ENCODE results near the gene PRMT3.
"Not testable (repeated sequence)": the region's sequence is repeated elsewhere in the genome, so short reads cannot be mapped to it uniquely, and the experiment has no call there.

PRMT3 gene

DNA sequence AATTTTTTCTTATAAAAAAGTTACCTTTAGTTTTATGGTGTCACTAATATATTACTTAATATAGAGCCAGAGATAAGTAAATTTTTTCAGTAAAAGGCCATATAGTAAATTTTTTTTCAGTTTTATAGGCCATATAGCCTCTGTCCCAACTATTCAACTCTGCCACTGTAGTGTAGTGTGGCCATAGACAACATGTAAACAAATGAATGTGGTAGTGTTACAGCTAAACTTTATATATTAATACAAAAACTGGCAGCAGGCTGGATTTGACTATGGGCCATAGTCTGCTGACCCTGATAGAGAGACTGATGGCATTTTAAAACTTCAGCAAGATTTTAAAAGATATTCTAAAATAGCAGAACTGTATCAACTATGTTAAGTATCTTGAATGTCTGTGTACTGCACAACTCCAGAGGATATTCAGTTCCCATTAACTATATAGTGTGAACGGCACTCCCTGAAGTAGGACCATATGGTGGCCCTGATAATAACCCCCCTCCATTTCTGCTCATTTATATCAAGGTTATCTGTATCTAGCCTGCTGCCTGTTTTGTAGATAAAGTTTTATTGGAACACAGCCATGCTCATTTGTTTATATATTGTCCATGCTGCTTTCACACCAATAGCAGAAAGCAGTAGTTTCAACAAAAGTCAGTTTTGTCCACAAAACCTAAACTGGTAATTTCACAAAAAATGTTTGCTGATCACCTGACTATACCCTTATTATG lies 71.6 kb downstream of the PRMT3 start:
- Histone ChIP-seq H3K9ac (ENCODE audit: low read length) (no peak overlapping the region), H3K4me3 (ENCODE audit: low read length) (no peak overlapping the region), H3K4me1 (ENCODE audit: control insufficient read depth, insufficient read depth, low read length) (no peaks in the 10 kb centered on the region), H3K9me3 (ENCODE audit: control insufficient read depth, low read length) (no peaks in the 10 kb centered on the region), H3K27me3 (replicated peaks; ENCODE audit: control insufficient read depth, insufficient read depth, low read length) (no peaks in the 10 kb centered on the region), H3K36me3 (ENCODE audit: control insufficient read depth, insufficient read depth, low read length, severe bottlenecking) (peaks cover 13% of the 10 kb centered on the region)
- DNase-seq (ENCODE audit: low read depth): no peak

DNA sequence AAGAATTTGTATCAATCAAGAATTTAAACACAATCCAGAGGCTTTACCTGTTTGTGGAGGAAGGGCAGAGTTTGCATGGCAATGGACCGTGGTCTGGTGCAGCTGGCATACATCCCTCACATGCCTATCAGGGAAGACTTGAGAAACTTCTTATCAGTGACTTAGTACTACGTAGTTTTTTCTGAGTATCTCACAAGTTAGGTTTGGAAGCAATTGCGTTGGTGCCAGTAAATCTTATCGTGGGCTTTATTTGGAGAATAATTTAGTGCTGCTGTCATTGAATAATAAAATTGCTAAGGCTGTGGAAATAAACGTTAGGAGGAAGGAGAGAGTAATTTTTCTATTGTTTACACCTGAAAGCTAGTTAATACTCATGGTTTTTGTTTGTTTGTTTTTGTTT lies 72.3 kb downstream of the PRMT3 start:
- Histone ChIP-seq H3K27me3 (replicated peaks; ENCODE audit: control insufficient read depth, insufficient read depth, low read length) (no peaks in the 10 kb centered on the region), H3K4me1 (ENCODE audit: control insufficient read depth, insufficient read depth, low read length) (no peaks in the 10 kb centered on the region), H3K36me3 (ENCODE audit: control insufficient read depth, insufficient read depth, low read length, severe bottlenecking) (peaks cover 11% of the 10 kb centered on the region), H3K9ac (ENCODE audit: low read length) (no peak overlapping the region), H3K9me3 (ENCODE audit: control insufficient read depth, low read length) (no peaks in the 10 kb centered on the region), H3K4me3 (ENCODE audit: low read length) (no peak overlapping the region)
- DNase-seq (ENCODE audit: low read depth): no peak

DNA sequence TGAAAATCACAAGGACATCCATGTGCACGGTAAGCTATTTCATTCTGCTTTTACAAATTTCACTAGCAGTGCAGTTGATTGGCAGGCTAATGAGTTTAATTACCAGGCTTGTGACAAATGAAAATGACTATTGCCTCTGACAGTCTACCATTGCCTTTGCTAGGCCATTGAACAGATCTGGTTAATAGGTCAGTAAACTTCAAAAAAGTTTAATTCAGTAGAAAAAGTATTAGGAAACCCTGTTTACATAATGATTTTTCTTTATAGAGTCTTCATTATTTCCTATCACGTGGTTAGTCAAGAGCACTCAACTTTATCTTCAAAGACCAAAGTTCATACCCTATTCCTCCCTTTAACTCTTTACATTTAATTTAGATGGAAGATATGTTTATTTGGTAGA lies 77.0 kb downstream of the PRMT3 start:
- no peak overlapping the region for H3K9ac ChIP-seq (ENCODE audit: low read length)
- no peak overlapping the region for H3K4me3 ChIP-seq (ENCODE audit: low read length)
- H3K9me3 ChIP-seq (ENCODE audit: control insufficient read depth, low read length): no peaks in the 10 kb centered on the region
- H3K36me3 ChIP-seq (ENCODE audit: control insufficient read depth, insufficient read depth, low read length, severe bottlenecking): peaks cover 22% of the 10 kb centered on the region
- peaks cover 24% of the 10 kb centered on the region for H3K4me1 ChIP-seq (ENCODE audit: control insufficient read depth, insufficient read depth, low read length)
- H3K27me3 ChIP-seq (replicated peaks; ENCODE audit: control insufficient read depth, insufficient read depth, low read length): no peaks in the 10 kb centered on the region
- DNase-seq (ENCODE audit: low read depth): no peak

DNA sequence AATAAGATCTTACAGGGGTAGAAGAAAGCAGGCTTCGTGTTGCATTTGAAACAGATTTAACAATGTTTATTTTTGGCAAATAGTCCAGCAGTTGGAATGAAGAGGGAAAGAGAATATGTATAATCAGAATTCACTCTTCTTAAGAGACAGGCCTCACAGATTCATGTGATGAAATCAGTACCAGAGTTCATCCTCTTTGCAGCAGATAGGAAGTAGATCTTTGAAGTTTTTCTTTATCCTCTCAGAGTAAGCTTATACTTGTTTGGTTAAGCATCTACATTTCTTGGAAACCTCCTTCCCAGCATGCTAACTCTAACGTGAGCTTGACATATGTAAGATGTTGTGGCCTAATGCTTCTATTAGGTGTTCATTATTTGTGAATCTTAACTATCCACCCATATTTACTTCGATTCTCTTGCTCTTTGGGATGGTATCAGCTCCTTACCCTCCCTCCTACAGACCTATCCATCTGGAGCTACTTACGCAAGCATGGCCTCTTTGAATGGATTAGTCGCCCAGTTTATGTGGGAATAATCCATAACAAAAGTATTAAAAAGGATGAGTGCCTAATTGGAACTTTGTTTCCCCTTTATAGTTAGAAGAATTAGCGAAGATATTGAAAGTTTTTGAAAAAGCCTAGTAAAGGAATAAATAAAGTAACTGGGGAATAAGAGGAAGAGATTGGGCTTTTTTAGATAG lies 80.1 kb downstream of the PRMT3 start:
- peak; percentile 28 for DNase-seq (ENCODE audit: low read depth)
- Histone ChIP-seq H3K4me3 (ENCODE audit: low read length) (no peak overlapping the region), H3K9ac (ENCODE audit: low read length) (peak overlapping the region; percentile 62), H3K27me3 (replicated peaks; ENCODE audit: control insufficient read depth, insufficient read depth, low read length) (no peaks in the 10 kb centered on the region), H3K4me1 (ENCODE audit: control insufficient read depth, insufficient read depth, low read length) (peaks cover 24% of the 10 kb centered on the region), H3K36me3 (ENCODE audit: control insufficient read depth, insufficient read depth, low read length, severe bottlenecking) (peaks cover 24% of the 10 kb centered on the region), H3K9me3 (ENCODE audit: control insufficient read depth, low read length) (no peaks in the 10 kb centered on the region)

DNA sequence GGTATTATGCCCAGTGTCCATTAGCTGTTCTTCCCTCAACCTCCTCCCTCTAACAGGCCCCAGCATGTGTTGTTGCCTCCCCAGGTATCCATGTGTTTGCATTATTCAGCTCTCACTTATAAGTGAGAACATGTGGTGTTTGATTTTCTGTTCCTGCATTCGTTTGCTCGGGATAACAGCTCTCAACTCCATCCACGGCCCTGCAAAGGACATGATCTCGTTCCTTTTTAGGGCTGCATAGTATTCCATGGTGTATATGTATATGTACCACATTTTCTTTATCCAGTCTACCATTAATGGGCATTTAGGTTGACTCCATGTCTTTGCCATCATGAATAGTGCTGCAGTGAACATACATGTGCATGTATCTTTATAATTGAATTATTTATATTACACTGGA lies 82.8 kb downstream of the PRMT3 start:
- no peak overlapping the region for H3K4me3 ChIP-seq (ENCODE audit: low read length)
- H3K36me3 ChIP-seq (ENCODE audit: control insufficient read depth, insufficient read depth, low read length, severe bottlenecking): peaks cover 19% of the 10 kb centered on the region
- H3K27me3 ChIP-seq (replicated peaks; ENCODE audit: control insufficient read depth, insufficient read depth, low read length): no peaks in the 10 kb centered on the region
- no peak overlapping the region for H3K9ac ChIP-seq (ENCODE audit: low read length)
- H3K9me3 ChIP-seq (ENCODE audit: control insufficient read depth, low read length): no peaks in the 10 kb centered on the region
- DNase-seq (ENCODE audit: low read depth): no peak
- peaks cover 28% of the 10 kb centered on the region for H3K4me1 ChIP-seq (ENCODE audit: control insufficient read depth, insufficient read depth, low read length)

DNA sequence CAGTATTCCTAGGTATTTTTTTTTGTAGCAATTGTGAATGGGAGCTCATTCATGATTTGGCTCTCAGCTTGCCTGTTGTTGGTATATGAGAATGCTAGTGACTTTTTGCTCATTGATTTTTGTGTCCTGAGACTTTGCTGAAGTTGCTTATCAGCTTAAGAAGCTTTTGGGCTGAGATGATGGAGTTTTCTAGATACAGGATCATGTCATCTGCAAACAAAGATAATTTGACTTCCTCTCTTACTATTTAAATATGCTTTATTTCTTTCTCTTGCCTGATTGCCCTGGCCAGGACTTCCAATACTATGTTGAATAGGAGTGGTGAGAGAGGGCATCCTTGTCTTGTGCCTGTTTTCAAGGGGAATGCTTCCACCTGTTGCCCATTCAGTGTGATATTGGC lies 84.4 kb downstream of the PRMT3 start:
- not testable (repeated sequence) for H3K9ac ChIP-seq (ENCODE audit: low read length); DNase-seq (ENCODE audit: low read depth); H3K9me3 ChIP-seq (ENCODE audit: control insufficient read depth, low read length); H3K4me3 ChIP-seq (ENCODE audit: low read length); H3K27me3 ChIP-seq (replicated peaks; ENCODE audit: control insufficient read depth, insufficient read depth, low read length)
- H3K4me1 ChIP-seq (ENCODE audit: control insufficient read depth, insufficient read depth, low read length): peaks cover 18% of the 10 kb centered on the region
- H3K36me3 ChIP-seq (ENCODE audit: control insufficient read depth, insufficient read depth, low read length, severe bottlenecking): peaks cover 11% of the 10 kb centered on the region

DNA sequence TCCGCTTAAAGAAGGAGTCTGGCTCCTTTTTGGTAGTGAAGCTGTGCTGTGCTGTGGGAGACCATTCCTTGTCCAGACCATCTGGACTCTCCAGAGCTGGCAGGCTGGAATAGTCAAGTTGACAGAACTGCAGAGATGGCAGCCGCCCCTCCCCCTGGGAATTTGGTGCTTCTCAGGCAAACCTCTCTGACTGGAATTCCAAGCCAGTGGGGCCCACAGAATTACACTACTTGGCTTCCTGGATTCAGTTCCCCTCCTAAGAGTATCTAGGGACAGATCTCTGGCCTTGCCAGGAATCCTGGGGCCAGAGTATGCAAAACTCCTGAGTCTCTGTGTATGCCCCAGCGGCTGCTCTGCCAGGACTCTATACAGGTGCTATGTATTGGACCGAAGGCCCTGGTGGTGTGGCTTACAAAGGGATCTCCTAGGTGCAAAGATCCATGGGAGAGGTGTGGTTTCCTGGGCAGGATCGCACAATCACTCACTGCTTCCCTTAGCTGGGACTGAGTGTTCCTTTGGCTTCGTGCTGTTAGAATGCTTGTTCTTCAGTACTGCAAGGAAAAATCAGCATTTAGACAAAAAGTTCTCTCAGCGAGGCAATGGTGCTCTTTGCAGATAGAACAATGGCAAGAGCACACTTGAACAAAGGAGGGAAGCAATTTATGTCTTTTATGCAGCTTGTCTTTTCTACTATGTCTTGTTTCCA lies 86.8 kb downstream of the PRMT3 start:
- no peak for DNase-seq (ENCODE audit: low read depth)
- peaks cover 8% of the 10 kb centered on the region for H3K36me3 ChIP-seq (ENCODE audit: control insufficient read depth, insufficient read depth, low read length, severe bottlenecking)
- peaks cover 4% of the 10 kb centered on the region for H3K4me1 ChIP-seq (ENCODE audit: control insufficient read depth, insufficient read depth, low read length)
- H3K4me3 ChIP-seq (ENCODE audit: low read length): no peak overlapping the region
- no peaks in the 10 kb centered on the region for H3K9me3 ChIP-seq (ENCODE audit: control insufficient read depth, low read length)
- no peaks in the 10 kb centered on the region for H3K27me3 ChIP-seq (replicated peaks; ENCODE audit: control insufficient read depth, insufficient read depth, low read length)
- no peak overlapping the region for H3K9ac ChIP-seq (ENCODE audit: low read length)

DNA sequence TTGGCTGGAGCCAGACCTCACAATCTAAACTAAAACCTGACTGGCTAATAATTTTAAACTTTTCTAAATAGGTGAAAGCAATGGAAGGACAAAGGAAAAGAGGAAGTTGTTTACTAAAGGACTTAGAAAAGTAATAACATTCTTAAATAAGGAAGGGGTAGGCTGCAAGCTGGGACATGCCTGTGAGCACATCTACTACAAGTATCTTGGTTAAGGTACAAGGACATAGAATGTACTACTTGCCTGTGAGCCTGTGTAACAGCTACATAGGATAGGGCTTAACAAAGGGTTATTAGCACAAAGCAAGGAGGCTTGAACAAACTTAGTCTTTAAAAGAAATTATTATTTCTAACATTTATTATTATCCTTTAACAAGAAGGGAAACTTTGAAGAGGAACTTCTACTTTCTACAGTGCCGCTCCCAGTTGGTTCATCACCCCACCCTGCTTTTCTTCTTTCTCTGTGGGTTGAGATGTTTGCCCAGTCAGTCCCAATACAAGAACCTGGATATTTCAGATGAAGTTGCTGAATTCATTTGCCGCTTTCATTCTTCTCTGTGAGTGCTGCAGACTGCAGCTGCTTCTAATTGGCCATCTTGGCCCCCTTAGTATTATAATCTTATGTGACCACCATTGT lies 87.5 kb downstream of the PRMT3 start:
- Histone ChIP-seq H3K9ac (ENCODE audit: low read length) (no peak overlapping the region), H3K4me1 (ENCODE audit: control insufficient read depth, insufficient read depth, low read length) (peaks cover 4% of the 10 kb centered on the region), H3K4me3 (ENCODE audit: low read length) (no peak overlapping the region), H3K9me3 (ENCODE audit: control insufficient read depth, low read length) (no peaks in the 10 kb centered on the region), H3K27me3 (replicated peaks; ENCODE audit: control insufficient read depth, insufficient read depth, low read length) (no peaks in the 10 kb centered on the region), H3K36me3 (ENCODE audit: control insufficient read depth, insufficient read depth, low read length, severe bottlenecking) (peaks cover 12% of the 10 kb centered on the region)
- no peak for DNase-seq (ENCODE audit: low read depth)

DNA sequence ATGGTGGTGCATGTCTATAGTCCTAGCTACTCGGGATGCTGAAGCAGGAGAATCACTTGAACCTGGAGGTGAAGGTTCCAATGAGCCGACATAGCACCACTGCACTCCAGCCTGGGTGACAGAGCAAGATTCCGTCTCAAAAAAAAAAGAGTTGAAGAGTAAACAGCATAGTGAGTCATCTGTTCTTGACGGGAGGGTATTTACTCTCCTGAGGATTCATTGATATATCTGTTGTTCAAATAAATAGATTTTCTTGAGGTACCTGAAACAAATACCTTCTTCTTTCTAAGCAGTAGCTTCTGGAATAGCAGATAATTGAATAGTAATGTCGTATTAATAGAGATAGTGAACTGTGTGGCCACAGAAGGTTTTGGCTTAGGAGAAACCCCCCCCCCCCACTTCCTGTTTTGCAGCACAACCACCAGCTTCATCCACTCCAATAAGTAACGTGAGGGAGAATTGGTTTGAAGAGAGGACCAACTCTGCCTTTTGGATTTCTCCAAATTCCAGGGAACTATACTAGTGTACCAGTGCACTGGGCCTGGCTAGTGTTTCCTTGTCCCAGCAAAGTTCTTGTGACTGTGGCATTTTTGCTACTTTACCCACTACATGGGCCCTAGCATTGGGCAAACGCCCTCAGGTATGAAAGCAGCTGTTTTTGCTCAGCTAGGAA lies 90.0 kb downstream of the PRMT3 start:
- no peaks in the 10 kb centered on the region for H3K27me3 ChIP-seq (replicated peaks; ENCODE audit: control insufficient read depth, insufficient read depth, low read length)
- H3K4me1 ChIP-seq (ENCODE audit: control insufficient read depth, insufficient read depth, low read length): peaks cover 4% of the 10 kb centered on the region
- no peak for DNase-seq (ENCODE audit: low read depth)
- H3K9ac ChIP-seq (ENCODE audit: low read length): no peak overlapping the region
- no peak overlapping the region for H3K4me3 ChIP-seq (ENCODE audit: low read length)
- H3K9me3 ChIP-seq (ENCODE audit: control insufficient read depth, low read length): no peaks in the 10 kb centered on the region
- H3K36me3 ChIP-seq (ENCODE audit: control insufficient read depth, insufficient read depth, low read length, severe bottlenecking): peaks cover 4% of the 10 kb centered on the region

DNA sequence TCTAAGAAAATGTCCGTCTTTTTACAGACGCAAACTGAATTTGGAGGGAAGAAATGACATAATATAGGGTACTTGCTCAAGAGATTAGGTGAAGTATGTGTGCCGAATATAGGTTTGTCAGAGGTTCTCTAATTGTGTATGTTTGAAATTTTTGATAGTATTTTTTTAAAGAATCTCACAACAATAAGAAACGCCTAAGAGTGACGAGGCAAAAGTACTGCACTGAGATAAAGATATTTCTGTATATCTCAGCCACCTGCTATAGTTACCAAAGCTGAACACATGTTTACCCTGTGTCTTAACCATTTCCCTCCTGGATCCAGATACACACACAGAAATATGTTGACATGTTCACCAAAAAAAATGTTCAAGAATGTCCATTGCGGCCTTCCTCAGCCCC lies 92.0 kb downstream of the PRMT3 start:
- Histone ChIP-seq H3K9me3 (ENCODE audit: control insufficient read depth, low read length) (no peaks in the 10 kb centered on the region), H3K4me3 (ENCODE audit: low read length) (no peak overlapping the region), H3K27me3 (replicated peaks; ENCODE audit: control insufficient read depth, insufficient read depth, low read length) (no peaks in the 10 kb centered on the region), H3K4me1 (ENCODE audit: control insufficient read depth, insufficient read depth, low read length) (no peaks in the 10 kb centered on the region), H3K36me3 (ENCODE audit: control insufficient read depth, insufficient read depth, low read length, severe bottlenecking) (peaks cover 9% of the 10 kb centered on the region), H3K9ac (ENCODE audit: low read length) (no peak overlapping the region)
- DNase-seq (ENCODE audit: low read depth): no peak

DNA sequence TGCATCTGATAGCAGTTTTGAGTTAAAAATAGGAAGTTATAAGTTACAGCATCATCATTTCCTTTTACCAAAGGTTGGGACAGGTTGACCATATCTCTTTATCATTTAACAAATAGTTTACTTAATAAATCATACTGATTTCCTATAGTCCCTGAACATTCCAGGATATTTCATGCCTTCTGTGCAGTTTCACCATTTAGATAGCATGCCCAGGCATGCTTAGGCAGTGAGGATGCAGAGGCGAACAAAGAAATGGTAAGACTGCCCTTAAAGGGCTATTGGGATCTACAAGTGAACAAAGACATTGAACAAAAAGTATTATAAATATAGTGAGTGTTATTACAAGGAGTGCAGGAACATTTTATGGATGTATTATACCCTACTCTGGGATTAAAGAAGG lies 96.4 kb downstream of the PRMT3 start:
- no peaks in the 10 kb centered on the region for H3K4me1 ChIP-seq (ENCODE audit: control insufficient read depth, insufficient read depth, low read length)
- H3K27me3 ChIP-seq (replicated peaks; ENCODE audit: control insufficient read depth, insufficient read depth, low read length): no peaks in the 10 kb centered on the region
- H3K4me3 ChIP-seq (ENCODE audit: low read length): no peak overlapping the region
- DNase-seq (ENCODE audit: low read depth): no peak
- H3K9ac ChIP-seq (ENCODE audit: low read length): no peak overlapping the region
- H3K9me3 ChIP-seq (ENCODE audit: control insufficient read depth, low read length): no peaks in the 10 kb centered on the region
- peaks cover 17% of the 10 kb centered on the region for H3K36me3 ChIP-seq (ENCODE audit: control insufficient read depth, insufficient read depth, low read length, severe bottlenecking)

Data from adipocyte (in vitro differentiated cells).